GM18519 (cell line): Measurements from ENCODE around the gene SLC2A11.

Experiments used
- ATAC-seq: cut with Tn5 transposase; IDR thresholded peaks from one replicate; pipeline ENCODE4 v1.9.1; 2021; ENCODE audit warnings: mild to moderate bottlenecking, moderate library complexity; ENCODE audit not compliant: unreplicated experiment, low FRiP score

Gene SLC2A11

GRCh38 chr22:23857606-23858483 is at the start of gene SLC2A11:
Gene SLC2A11 (plus strand): TSS chr22:23857875. CDS start chr22:23858000, 125 bp downstream.
- ATAC-seq = peak; percentile 76

- ATAC-seq = no peak
Observed at GRCh38 chr22:23812378-23812777, 45.3 kb upstream of the SLC2A11 start.

- no peak for ATAC-seq
Observed at GRCh38 chr22:23815541-23816155, 42.0 kb upstream of the SLC2A11 start.

- no peak for ATAC-seq
Observed at GRCh38 chr22:23816156-23816976, 41.3 kb upstream of the SLC2A11 start.

- ATAC-seq = no peak
Observed at GRCh38 chr22:23817146-23817545, 40.5 kb upstream of the SLC2A11 start.

- no peak for ATAC-seq
Observed at GRCh38 chr22:23818541-23818940, 39.1 kb upstream of the SLC2A11 start.

GRCh38 chr22:23820748-23821211 is 36.9 kb upstream of the SLC2A11 start:
- ATAC-seq = no peak

GRCh38 chr22:23822101-23822671 is 35.5 kb upstream of the SLC2A11 start:
- no peak for ATAC-seq

GRCh38 chr22:23823331-23823791 is 34.3 kb upstream of the SLC2A11 start:
- ATAC-seq = no peak

GRCh38 chr22:23824476-23825245 is 33.0 kb upstream of the SLC2A11 start:
- no peak for ATAC-seq

- ATAC-seq = no peak
Observed at GRCh38 chr22:23825246-23825905, 32.3 kb upstream of the SLC2A11 start.

- no peak for ATAC-seq
Observed at GRCh38 chr22:23826510-23827350, 30.9 kb upstream of the SLC2A11 start.

- no peak for ATAC-seq
Observed at GRCh38 chr22:23827351-23827995, 30.2 kb upstream of the SLC2A11 start.

- no peak for ATAC-seq
Observed at GRCh38 chr22:23828800-23829680, 28.6 kb upstream of the SLC2A11 start.

- ATAC-seq = no peak
Observed at GRCh38 chr22:23829845-23830372, 27.8 kb upstream of the SLC2A11 start.

GRCh38 chr22:23831261-23831660 is 26.4 kb upstream of the SLC2A11 start:
- no peak for ATAC-seq

- no peak for ATAC-seq
Observed at GRCh38 chr22:23831781-23832180, 25.9 kb upstream of the SLC2A11 start.
